ENCODE data around the gene SLC22A25.

Gene SLC22A25

GRCh38 chr11:63229815-63230214 is 13.6 kb downstream of the SLC22A25 start:
- no peak overlapping the region for H3K4me3 ChIP-seq (ENCODE audit: low read depth, low read length)
- TF ChIP-seq CTCF (IDR thresholded peaks at IDR 0.05; ENCODE audit: borderline replicate concordance, insufficient read depth, low read depth, low read length), result no peak

GRCh38 chr11:63227521-63228107 is 15.8 kb downstream of the SLC22A25 start:
- no peak for TF ChIP-seq CTCF (IDR thresholded peaks at IDR 0.05; ENCODE audit: borderline replicate concordance, insufficient read depth, low read depth, low read length)
- H3K4me3 ChIP-seq (ENCODE audit: low read depth, low read length), result no peak overlapping the region

GRCh38 chr11:63226488-63227114 is 16.8 kb downstream of the SLC22A25 start:
- no peak overlapping the region for H3K4me3 ChIP-seq (ENCODE audit: low read depth, low read length)
- no peak for TF ChIP-seq CTCF (IDR thresholded peaks at IDR 0.05; ENCODE audit: borderline replicate concordance, insufficient read depth, low read depth, low read length)

- TF ChIP-seq CTCF (IDR thresholded peaks at IDR 0.05; ENCODE audit: borderline replicate concordance, insufficient read depth, low read depth, low read length), result no peak
- H3K4me3 ChIP-seq (ENCODE audit: low read depth, low read length), result no peak overlapping the region
Observed at GRCh38 chr11:63214093-63214492, 29.3 kb downstream of the SLC22A25 start.

- peak; percentile 37; the same call in 1 of the 2 replicates for TF ChIP-seq CTCF (IDR thresholded peaks at IDR 0.05; ENCODE audit: borderline replicate concordance, insufficient read depth, low read depth, low read length)
Observed at GRCh38 chr11:63212742-63213141, 30.7 kb downstream of the SLC22A25 start.

GRCh38 chr11:63210111-63210510 is 33.3 kb downstream of the SLC22A25 start:
- no peak overlapping the region for H3K4me3 ChIP-seq (ENCODE audit: low read depth, low read length)
- no peak for TF ChIP-seq CTCF (IDR thresholded peaks at IDR 0.05; ENCODE audit: borderline replicate concordance, insufficient read depth, low read depth, low read length)

More at GRCh38 chr11:63212742-63213141, 30.7 kb downstream of the SLC22A25 start:
- H3K4me3 ChIP-seq (ENCODE audit: low read depth, low read length), result no peak overlapping the region

All from GM12875 (cell line).